ENCODE results near the gene SDHAF2. TPM values are rescaled to one million over a fixed set of nuclear protein-coding genes. Genes with fewer than 3 reads are reported as not detected.

The SDHAF2 gene
- total RNA-seq, 2 donors from 2014 or later, result 41.4 to 45.4 TPM

DNA sequence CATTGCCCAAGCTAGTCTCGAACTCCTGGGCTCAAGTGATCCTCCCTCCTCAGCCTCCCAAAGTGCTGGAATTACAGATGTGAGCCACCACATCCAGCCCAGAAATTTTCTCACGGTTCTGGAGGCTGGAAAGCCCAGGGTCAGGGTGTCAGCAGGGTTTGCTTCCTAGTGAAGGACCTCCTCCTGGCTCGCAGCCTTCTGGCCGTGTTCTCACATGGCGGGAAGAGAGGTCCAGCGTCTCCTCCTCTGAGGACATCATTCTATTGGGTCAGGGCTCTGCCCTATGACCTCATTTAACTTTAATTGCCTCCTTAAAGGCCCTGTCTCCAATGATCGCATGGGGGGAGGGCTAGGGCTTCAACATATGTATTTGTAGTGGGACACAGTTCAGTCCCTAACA lies 38.1 kb downstream of the SDHAF2 start:
- WGBS, 2 experiments (ENCODE audit: insufficient coverage in 1 of 2, insufficient read length in 1 of 2), result 90 to 94% methylated on average over 5 to 7 of the region's 7 CpGs
- Mint-ChIP-seq H3K9me3 (no peaks in the 10 kb centered on the region), H3K4me3 (no peak overlapping the region), H3K27me3 (ENCODE audit: insufficient read depth) (no peaks in the 10 kb centered on the region), H3K36me3 (ENCODE audit: low read depth) (peaks cover 23% of the 10 kb centered on the region), H3K4me1 (no peaks in the 10 kb centered on the region), H3K27ac (no peak overlapping the region)
- H3K9ac ChIP-seq (ENCODE audit: extremely low read depth, low read length, poor library complexity, severe bottlenecking), result no peak overlapping the region
- no peaks in the 10 kb centered on the region for H3K27me3 ChIP-seq (ENCODE audit: control insufficient read depth, insufficient read depth, low read length, poor library complexity, severe bottlenecking)
- H3K4me1 ChIP-seq (ENCODE audit: control insufficient read depth, insufficient read depth, low read length), result no peaks in the 10 kb centered on the region
- H3K4me3 ChIP-seq (ENCODE audit: low read length), result no peak overlapping the region
- no peaks in the 10 kb centered on the region for H3K9me3 ChIP-seq (ENCODE audit: control insufficient read depth, low read length)
- TF ChIP-seq, protein P1, sequence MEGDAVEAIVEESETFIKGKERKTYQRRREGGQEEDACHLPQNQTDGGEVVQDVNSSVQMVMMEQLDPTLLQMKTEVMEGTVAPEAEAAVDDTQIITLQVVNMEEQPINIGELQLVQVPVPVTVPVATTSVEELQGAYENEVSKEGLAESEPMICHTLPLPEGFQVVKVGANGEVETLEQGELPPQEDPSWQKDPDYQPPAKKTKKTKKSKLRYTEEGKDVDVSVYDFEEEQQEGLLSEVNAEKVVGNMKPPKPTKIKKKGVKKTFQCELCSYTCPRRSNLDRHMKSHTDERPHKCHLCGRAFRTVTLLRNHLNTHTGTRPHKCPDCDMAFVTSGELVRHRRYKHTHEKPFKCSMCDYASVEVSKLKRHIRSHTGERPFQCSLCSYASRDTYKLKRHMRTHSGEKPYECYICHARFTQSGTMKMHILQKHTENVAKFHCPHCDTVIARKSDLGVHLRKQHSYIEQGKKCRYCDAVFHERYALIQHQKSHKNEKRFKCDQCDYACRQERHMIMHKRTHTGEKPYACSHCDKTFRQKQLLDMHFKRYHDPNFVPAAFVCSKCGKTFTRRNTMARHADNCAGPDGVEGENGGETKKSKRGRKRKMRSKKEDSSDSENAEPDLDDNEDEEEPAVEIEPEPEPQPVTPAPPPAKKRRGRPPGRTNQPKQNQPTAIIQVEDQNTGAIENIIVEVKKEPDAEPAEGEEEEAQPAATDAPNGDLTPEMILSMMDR (conservative IDR thresholded peaks at IDR 0.05), result no peak
- no peak overlapping the region for H3K27ac ChIP-seq (ENCODE audit: low read depth, low read length)
- peaks cover 5% of the 10 kb centered on the region for H3K36me3 ChIP-seq (ENCODE audit: control insufficient read depth, insufficient read depth, low read length)
- no peak for DNase-seq

DNA sequence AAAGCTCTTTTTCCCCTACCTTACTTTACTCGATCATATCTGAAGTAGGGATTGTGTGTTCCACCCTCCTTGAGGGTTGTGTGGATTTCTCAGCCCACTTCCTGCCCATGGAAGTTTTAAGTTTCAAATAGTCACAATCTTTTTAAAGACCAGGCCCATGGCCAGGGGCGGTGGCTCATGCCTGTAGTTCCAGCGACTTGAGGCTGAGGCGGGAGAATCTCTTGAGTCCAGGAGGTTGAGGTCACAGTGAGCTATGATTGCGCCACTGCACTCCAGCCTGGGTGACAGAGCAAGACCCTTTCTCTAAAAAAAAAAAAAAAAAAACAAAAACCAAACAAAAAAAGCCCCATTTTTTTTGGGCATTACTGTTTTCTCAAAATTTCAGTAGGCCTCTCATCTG lies 42.4 kb downstream of the SDHAF2 start:
- Histone ChIP-seq H3K4me3 (ENCODE audit: low read length) (no peak overlapping the region), H3K27ac (ENCODE audit: low read depth, low read length) (no peak overlapping the region), H3K4me1 (ENCODE audit: control insufficient read depth, insufficient read depth, low read length) (no peaks in the 10 kb centered on the region), H3K9me3 (ENCODE audit: control insufficient read depth, low read length) (no peaks in the 10 kb centered on the region), H3K36me3 (ENCODE audit: control insufficient read depth, insufficient read depth, low read length) (peaks cover 13% of the 10 kb centered on the region), H3K9ac (ENCODE audit: extremely low read depth, low read length, poor library complexity, severe bottlenecking) (no peak overlapping the region), H3K27me3 (ENCODE audit: control insufficient read depth, insufficient read depth, low read length, poor library complexity, severe bottlenecking) (no peaks in the 10 kb centered on the region)
- Mint-ChIP-seq H3K36me3 (ENCODE audit: low read depth) (peaks cover 25% of the 10 kb centered on the region), H3K4me3 (no peak overlapping the region), H3K4me1 (no peaks in the 10 kb centered on the region), H3K9me3 (no peaks in the 10 kb centered on the region), H3K27ac (no peak overlapping the region), H3K27me3 (ENCODE audit: insufficient read depth) (no peaks in the 10 kb centered on the region)
- WGBS, 2 experiments (ENCODE audit: insufficient coverage in 1 of 2, insufficient read length in 1 of 2), result 92 to 100% methylated on average over 4 to 5 of the region's 5 CpGs
- TF ChIP-seq, protein P1 (conservative IDR thresholded peaks at IDR 0.05), result no peak
- DNase-seq, result no peak

DNA sequence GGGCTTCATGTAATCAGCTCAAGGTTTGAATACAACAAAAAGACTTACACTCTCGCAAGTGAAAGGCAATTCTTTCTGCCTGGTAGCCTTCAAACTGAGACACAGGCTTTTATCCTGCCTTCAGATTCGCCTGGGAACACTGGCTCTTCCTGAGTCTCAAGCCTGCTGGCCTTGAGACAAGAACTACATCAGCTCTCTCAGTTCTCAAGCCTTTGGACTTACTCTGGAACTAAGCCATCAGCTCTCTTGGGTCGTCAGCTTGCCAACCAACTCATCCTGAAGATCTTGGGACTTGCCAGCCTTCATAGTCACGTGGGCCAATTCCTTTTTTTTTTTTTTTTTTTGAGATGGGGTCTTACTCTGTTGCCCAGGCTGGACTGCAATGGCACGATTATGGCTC lies 42.9 kb downstream of the SDHAF2 start:
- Histone ChIP-seq H3K27ac (ENCODE audit: low read depth, low read length) (no peak overlapping the region), H3K9me3 (ENCODE audit: control insufficient read depth, low read length) (no peaks in the 10 kb centered on the region), H3K4me1 (ENCODE audit: control insufficient read depth, insufficient read depth, low read length) (peaks cover 1% of the 10 kb centered on the region), H3K27me3 (ENCODE audit: control insufficient read depth, insufficient read depth, low read length, poor library complexity, severe bottlenecking) (no peaks in the 10 kb centered on the region), H3K9ac (ENCODE audit: extremely low read depth, low read length, poor library complexity, severe bottlenecking) (no peak overlapping the region), H3K36me3 (ENCODE audit: control insufficient read depth, insufficient read depth, low read length) (peaks cover 13% of the 10 kb centered on the region), H3K4me3 (ENCODE audit: low read length) (no peak overlapping the region)
- peaks cover 25% of the 10 kb centered on the region for H3K36me3 Mint-ChIP-seq (ENCODE audit: low read depth)
- no peak for DNase-seq
- no peak overlapping the region for H3K27ac Mint-ChIP-seq
- no peak overlapping the region for H3K4me3 Mint-ChIP-seq
- H3K4me1 Mint-ChIP-seq, result no peaks in the 10 kb centered on the region
- H3K27me3 Mint-ChIP-seq (ENCODE audit: insufficient read depth), result no peaks in the 10 kb centered on the region
- TF ChIP-seq, protein P1 (conservative IDR thresholded peaks at IDR 0.05), result no peak
- no peaks in the 10 kb centered on the region for H3K9me3 Mint-ChIP-seq
- whole genome bisulfite sequencing, 2 experiments (ENCODE audit: insufficient coverage in 1 of 2, insufficient read length in 1 of 2), result 78 to 95% methylated on average over 4 to 5 of the region's 5 CpGs

Data from endodermal cell (in vitro differentiated cells).